ENCODE measurements around the gene GGTA1.

Gene GGTA1

DNA sequence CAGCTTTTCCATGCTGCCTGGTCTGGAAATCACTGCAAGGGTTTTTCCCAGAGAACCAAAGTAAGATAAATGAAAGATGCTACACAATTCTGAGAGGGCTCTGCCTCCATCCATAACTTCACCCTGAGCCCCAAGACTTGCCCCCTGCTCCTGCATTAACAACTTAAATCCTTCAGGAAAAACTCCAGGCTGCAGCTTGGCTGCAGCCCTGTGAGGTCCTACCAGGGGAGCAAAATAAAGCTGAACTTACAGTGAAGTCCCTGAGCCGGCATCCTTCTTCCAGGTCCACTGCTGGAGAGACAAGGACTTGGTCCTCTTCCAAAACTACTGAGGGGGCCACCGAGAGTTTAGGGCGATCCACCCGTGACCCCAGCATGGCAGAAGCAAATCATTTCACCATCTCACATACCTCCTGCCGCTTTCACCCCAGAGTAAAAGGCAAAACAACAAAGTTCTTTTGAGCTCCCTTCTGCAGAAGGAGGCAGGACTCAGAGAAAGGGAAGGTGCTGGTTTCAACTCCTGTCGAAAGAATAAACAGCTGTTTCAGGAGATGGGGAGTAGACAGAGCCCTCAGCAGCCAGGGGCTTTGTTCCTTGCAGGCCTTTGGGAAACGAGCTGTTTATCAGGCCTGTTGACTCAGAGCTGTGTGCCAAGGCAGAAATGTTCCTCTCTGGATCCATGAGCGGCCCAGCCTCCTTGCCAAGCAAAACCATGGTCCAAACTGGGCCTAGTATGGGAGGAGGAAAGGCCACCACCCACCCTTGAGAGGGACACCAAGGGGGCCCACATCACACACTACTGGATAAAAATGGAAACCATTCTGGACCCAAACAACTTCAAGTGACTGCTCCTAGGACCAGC lies 20.6 kb downstream of the GGTA1 start:
- in situ Hi-C loops (cut with HindIII; ENCODE audit: low sequenced_read_pairs): no loop called here
- no peak for DNase-seq (ENCODE audit: low read depth, low spot score)
- no peak for TF ChIP-seq CTCF (IDR thresholded peaks at IDR 0.05; ENCODE audit: low read depth, low read length)
- no peak overlapping the region for H3K4me3 ChIP-seq (ENCODE audit: low read depth, low read length)

DNA sequence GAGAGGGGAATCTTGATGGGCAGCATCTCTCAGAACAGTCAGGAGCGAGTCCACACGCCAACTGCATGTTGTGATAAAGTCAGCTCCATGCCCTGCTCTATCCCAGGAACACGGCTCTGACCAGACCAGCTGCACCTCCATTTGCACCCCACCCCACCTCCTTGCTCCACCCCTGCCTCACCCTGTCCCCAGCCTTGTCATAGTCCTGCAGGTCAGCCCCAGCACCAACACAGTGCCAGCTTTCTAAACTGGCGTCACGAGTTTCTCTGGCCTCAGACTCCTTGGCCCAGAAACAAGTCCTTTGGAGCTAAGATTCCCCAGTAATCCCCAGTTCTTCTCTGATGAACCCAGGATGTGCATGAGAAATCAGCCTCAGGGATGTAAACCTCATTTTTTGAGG lies 23.5 kb downstream of the GGTA1 start:
- in situ Hi-C loops (cut with HindIII; ENCODE audit: low sequenced_read_pairs): no loop called here
- DNase-seq (ENCODE audit: low read depth, low spot score): no peak
- H3K4me3 ChIP-seq (ENCODE audit: low read depth, low read length): no peak overlapping the region
- no peak for TF ChIP-seq CTCF (IDR thresholded peaks at IDR 0.05; ENCODE audit: low read depth, low read length)

DNA sequence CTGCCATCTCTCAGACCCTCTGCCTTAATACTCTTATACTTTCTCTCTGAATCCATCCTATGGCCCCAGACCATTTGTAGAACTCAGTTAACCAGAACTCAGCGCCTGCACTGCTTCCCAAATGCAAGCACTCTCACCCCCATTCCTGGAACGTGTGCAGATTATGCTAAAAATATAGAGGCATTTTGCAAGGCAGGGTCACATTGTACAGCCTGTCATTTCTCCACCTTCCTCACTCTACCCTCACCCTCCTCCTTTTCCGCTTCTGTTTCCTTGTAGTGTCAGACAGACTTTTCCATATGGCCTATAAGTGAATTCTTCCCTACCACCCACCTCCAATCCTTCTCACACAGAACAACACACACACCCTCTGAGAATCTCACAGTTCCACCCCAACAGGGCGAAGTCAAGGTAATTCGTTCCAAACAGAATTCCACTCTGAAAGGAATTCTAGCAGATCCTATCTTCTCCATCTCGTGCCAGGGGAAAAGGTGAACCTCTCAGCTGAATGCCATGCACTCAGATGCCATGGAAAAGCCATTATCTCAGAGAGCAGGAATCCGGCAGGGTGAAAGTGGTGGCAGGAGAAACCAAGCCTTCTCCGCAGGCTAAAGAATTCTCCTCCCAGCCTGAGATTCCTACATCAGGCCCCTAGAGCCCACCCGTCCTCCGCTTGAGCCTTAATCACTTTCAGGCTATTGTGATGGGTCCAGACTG lies 25.3 kb downstream of the GGTA1 start:
- in situ Hi-C loops (cut with HindIII; ENCODE audit: low sequenced_read_pairs): no loop called here
- no peak for TF ChIP-seq CTCF (IDR thresholded peaks at IDR 0.05; ENCODE audit: low read depth, low read length)
- DNase-seq (ENCODE audit: low read depth, low spot score): no peak
- no peak overlapping the region for H3K4me3 ChIP-seq (ENCODE audit: low read depth, low read length)

DNA sequence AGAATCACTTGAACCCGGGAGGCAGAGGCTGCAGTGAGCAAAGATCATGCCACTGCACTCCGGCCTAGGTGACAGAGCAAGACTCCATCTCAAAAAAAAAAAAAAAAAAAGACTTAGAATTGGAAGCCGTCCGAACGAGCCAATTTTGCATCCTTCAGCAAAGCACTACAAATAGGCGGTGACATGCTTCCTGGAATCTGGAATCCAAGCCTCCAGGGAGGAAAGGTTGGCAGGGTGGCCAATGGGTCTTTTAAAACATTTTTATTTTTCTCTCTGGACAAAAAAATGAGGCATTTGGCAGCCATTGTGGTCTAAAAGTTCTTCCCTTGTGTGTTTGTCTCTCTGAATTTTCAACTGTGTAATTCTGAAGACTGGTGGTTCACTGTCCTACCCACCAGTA lies 26.4 kb downstream of the GGTA1 start:
- no peak for TF ChIP-seq CTCF (IDR thresholded peaks at IDR 0.05; ENCODE audit: low read depth, low read length)
- no peak overlapping the region for H3K4me3 ChIP-seq (ENCODE audit: low read depth, low read length)
- in situ Hi-C loops (cut with HindIII; ENCODE audit: low sequenced_read_pairs): no loop called here
- no peak for DNase-seq (ENCODE audit: low read depth, low spot score)

DNA sequence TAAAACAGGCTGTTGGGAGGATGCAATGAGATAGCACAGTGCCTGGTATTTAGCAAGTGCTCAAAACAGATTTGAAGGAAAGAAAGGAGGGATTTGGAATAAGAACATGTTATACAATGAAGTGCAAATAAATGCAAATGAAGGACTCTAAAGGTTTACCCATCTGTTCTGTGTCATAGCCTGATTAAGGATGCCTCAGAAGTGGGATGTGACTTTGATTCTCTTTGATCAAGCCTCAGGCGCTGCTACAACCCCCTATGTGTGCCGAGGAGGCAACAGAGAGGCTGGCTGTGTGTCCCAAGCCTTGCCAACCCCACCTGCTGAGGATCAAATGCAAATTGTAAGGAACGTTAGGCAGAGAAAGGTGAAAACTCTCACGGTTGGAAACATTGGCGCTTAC lies 27.2 kb downstream of the GGTA1 start:
- no peak for DNase-seq (ENCODE audit: low read depth, low spot score)
- TF ChIP-seq CTCF (IDR thresholded peaks at IDR 0.05; ENCODE audit: low read depth, low read length): no peak
- in situ Hi-C loops (cut with HindIII; ENCODE audit: low sequenced_read_pairs): no loop called here
- no peak overlapping the region for H3K4me3 ChIP-seq (ENCODE audit: low read depth, low read length)

DNA sequence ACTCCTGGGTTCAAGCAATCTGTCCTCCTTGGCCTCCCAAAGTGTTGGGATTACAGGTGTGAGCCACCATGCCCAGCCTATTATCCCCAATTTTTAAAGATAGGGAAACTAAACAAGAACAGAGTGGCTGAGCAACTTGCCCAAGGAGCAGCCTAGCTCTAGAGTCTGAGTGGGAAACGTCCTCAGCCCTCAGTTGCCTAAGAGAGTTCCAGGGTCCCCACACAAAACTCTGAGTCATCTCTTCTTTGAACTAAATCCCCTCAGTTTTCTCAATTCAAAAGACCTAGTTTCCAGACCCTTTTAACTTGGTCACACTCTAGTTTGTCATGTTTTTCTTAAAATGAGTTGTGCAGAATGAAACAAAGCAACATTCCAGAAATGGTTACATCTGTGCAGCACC lies 33.5 kb downstream of the GGTA1 start:
- no peak for DNase-seq (ENCODE audit: low read depth, low spot score)
- H3K4me3 ChIP-seq (ENCODE audit: low read depth, low read length): no peak overlapping the region
- TF ChIP-seq CTCF (IDR thresholded peaks at IDR 0.05; ENCODE audit: low read depth, low read length): no peak
- in situ Hi-C loops (cut with HindIII; ENCODE audit: low sequenced_read_pairs): no loop called here
